HepG2 (cell line): Measurements from ENCODE around the gene RPL19. TPM values are rescaled to one million over a fixed set of nuclear protein-coding genes. Genes with fewer than 3 reads are reported as not detected.

ENCODE experiments used
- ATAC-seq: fragments of 200-7000 bp; cut with Tn5 transposase; 3 replicates; pipeline ENCODE4 v1.9.1; 2020; ENCODE audit warnings: mild to moderate bottlenecking, moderate library complexity
- BruUV-seq: library from RNA; stranded (reverse); fragments of 400-500 nt; replicated peaks from 2 replicates; lab custom pipeline; 2021; lab: Mats Ljungman, UMichigan
- CTCF ChIA-PET: fragments of 300-600 bp; formaldehyde crosslinking; extraction: SDS; loops from one replicate; lab custom pipeline; 2021; ENCODE audit warnings: low total read pairs, inconsistent platforms, low intra/inter-chr PET ratio; lab: Yijun Ruan, JAX
- POLR2A ChIA-PET: fragments of 350-600 bp; sonication (Branson Sonifier 250); formaldehyde crosslinking; loops from one replicate; lab custom pipeline; 2020; ENCODE audit warnings: antibody characterized with exemption, inconsistent platforms; lab: Yijun Ruan, JAX
- DNase-seq: peaks from one replicate; pipeline ENCODE4 v3.0.0-alpha.2; 2015; ENCODE audit warnings: low spot score
- FAIRE-seq: peaks from 3 replicates; lab custom pipeline; 2011; peaks lifted over from hg19 to GRCh38; lab: Jason Lieb, UNC
- H2AFZ ChIP-seq: one replicate; pipeline ENCODE4 v1.6.1; 2011; ENCODE audit warnings: low read length, inconsistent platforms
- H3K27ac ChIP-seq: fragments of 300-600 bp; 3 replicates; pipeline ENCODE4 v1.8.0; 2011; ENCODE audit warnings: mixed run types, mild to moderate bottlenecking, mixed read lengths, low read length, inconsistent platforms; ENCODE audit not compliant: insufficient read depth; ENCODE audit errors: extremely low read length
- H3K27me3 ChIP-seq, 2 experiments: fragments of 200-600 bp in 1 of 2; 2 replicates in 1 of 2; 3 replicates in 1 of 2; pipeline versions ENCODE4 v1.6.0 to v1.8.0; 2011; ENCODE audit warnings: low read length in 2 of 2, mild to moderate bottlenecking in 2 of 2, moderate library complexity in 2 of 2, inconsistent platforms in 1 of 2; ENCODE audit not compliant: insufficient read depth in 2 of 2, control insufficient read depth in 1 of 2
- H3K36me3 ChIP-seq, 2 experiments: fragments of 200-600 bp in 1 of 2; replicated peaks in 1 of 2; 2 replicates in 1 of 2; 3 replicates in 1 of 2; pipeline versions ENCODE4 v1.5.1 to v1.8.0; 2011; ENCODE audit warnings: low read length in 2 of 2, inconsistent platforms in 1 of 2; ENCODE audit not compliant: insufficient read depth in 2 of 2, control insufficient read depth in 1 of 2
- H3K4me1 ChIP-seq: 2 replicates; pipeline ENCODE4 v1.5.1; 2012; ENCODE audit warnings: low read length, inconsistent platforms; ENCODE audit not compliant: insufficient read depth
- H3K4me2 ChIP-seq: 2 replicates; pipeline ENCODE4 v1.6.0; 2011; ENCODE audit warnings: low read depth, low read length, inconsistent platforms
- H3K4me3 ChIP-seq, 3 experiments: fragments of 200-600 bp in 1 of 3; sonication (generic), shearing (Covaris generic) in 1 of 3; replicated peaks in 1 of 3; 2 replicates each; pipeline ENCODE4 v1.5.1; 2011 to 2016; ENCODE audit warnings: low read length in 3 of 3, inconsistent platforms in 2 of 3, low read depth in 2 of 3, mild to moderate bottlenecking in 2 of 3, control low read depth in 1 of 3, mixed read lengths in 1 of 3; ENCODE audit not compliant: insufficient read depth in 1 of 3
- H3K79me2 ChIP-seq: one replicate; pipeline ENCODE4 v1.6.1; 2011; ENCODE audit warnings: low read length, inconsistent platforms; ENCODE audit not compliant: insufficient read depth
- H3K9ac ChIP-seq: 2 replicates; pipeline ENCODE4 v1.6.0; 2011; ENCODE audit warnings: mild to moderate bottlenecking, low read depth, low read length, inconsistent platforms; ENCODE audit not compliant: insufficient read depth
- H3K9me3 ChIP-seq: 2 replicates; pipeline ENCODE4 v1.5.1; 2012; ENCODE audit warnings: mild to moderate bottlenecking, low read length
- H4K20me1 ChIP-seq: 2 replicates; pipeline ENCODE4 v1.6.0; 2011; ENCODE audit warnings: inconsistent platforms, mild to moderate bottlenecking, low read length, moderate library complexity; ENCODE audit not compliant: insufficient read depth
- ERF ChIP-seq: IDR thresholded peaks from 2 replicates; pipeline ENCODE4 v1.6.1; 2018; ENCODE audit warnings: missing biosample characterization, missing genetic modification reagents
- HDAC1 ChIP-seq: sonication (generic); formaldehyde crosslinking; IDR thresholded peaks from 2 replicates; pipeline ENCODE4 v1.5.1; 2020; ENCODE audit warnings: mild to moderate bottlenecking, missing genetic modification reagents
- HNRNPUL1 ChIP-seq: fragments of 200-400 bp; formaldehyde crosslinking; IDR thresholded peaks from 2 replicates; pipeline ENCODE4 v1.6.1; 2017; ENCODE audit warnings: low read depth, mild to moderate bottlenecking, low read length, moderate library complexity
- NFYB ChIP-seq: sonication (generic); formaldehyde crosslinking; IDR thresholded peaks from 2 replicates; pipeline ENCODE4 v1.4.0; 2020; ENCODE audit warnings: missing genetic modification reagents
- POLR2A ChIP-seq, 2 experiments: IDR thresholded peaks; 2 replicates each; pipeline ENCODE4 v1.6.1; 2011; ENCODE audit warnings: low read depth in 2 of 2, low read length in 2 of 2, mild to moderate bottlenecking in 1 of 2, moderate library complexity in 1 of 2; ENCODE audit not compliant: insufficient read depth in 1 of 2
- SIX4 ChIP-seq: sonication (generic); formaldehyde crosslinking; IDR thresholded peaks from 2 replicates; pipeline ENCODE4 v1.4.0; 2020; ENCODE audit warnings: missing genetic modification reagents
- SMAD3 ChIP-seq: sonication (generic); formaldehyde crosslinking; IDR thresholded peaks from 2 replicates; pipeline ENCODE4 v1.4.0; 2020; ENCODE audit warnings: missing genetic modification reagents
- SMARCE1 ChIP-seq: fragments of 450-650 bp; IDR thresholded peaks from 2 replicates; pipeline ENCODE4 v1.6.1; 2017; ENCODE audit warnings: borderline replicate concordance
- SMYD3 ChIP-seq: sonication (generic); formaldehyde crosslinking; IDR thresholded peaks from 2 replicates; pipeline ENCODE4 v1.8.1; 2023; ENCODE audit warnings: mild to moderate bottlenecking, missing genetic modification reagents
- SRF ChIP-seq: IDR thresholded peaks from 2 replicates; pipeline ENCODE4 v1.6.1; 2011; ENCODE audit warnings: mild to moderate bottlenecking, low read depth, low read length, moderate library complexity
- ZBTB7B ChIP-seq: sonication (generic); formaldehyde crosslinking; IDR thresholded peaks from 2 replicates; pipeline ENCODE4 v1.4.0; 2020; ENCODE audit warnings: missing genetic modification reagents
- ZIK1 ChIP-seq: sonication (generic); formaldehyde crosslinking; IDR thresholded peaks from 2 replicates; pipeline ENCODE4 v1.5.0; 2020; ENCODE audit warnings: mild to moderate bottlenecking, low read depth, missing genetic modification reagents, borderline replicate concordance
- ZNF329 ChIP-seq: sonication (generic); formaldehyde crosslinking; IDR thresholded peaks from 2 replicates; pipeline ENCODE4 v1.9.0; 2021; ENCODE audit warnings: low read depth, mild to moderate bottlenecking, missing genetic modification reagents
- ZNF510 ChIP-seq: sonication (generic); formaldehyde crosslinking; IDR thresholded peaks from 2 replicates; pipeline ENCODE4 v1.4.0; 2020; ENCODE audit warnings: low read depth, mild to moderate bottlenecking, missing genetic modification reagents
- ZNF772 ChIP-seq: sonication (generic); formaldehyde crosslinking; IDR thresholded peaks from 2 replicates; pipeline ENCODE4 v1.5.0; 2020; ENCODE audit warnings: mild to moderate bottlenecking, missing genetic modification reagents
- ZSCAN9 ChIP-seq: IDR thresholded peaks from 2 replicates; pipeline ENCODE4 v1.6.1; 2016; ENCODE audit warnings: borderline replicate concordance
- WGBS: methylation state at CpG from one replicate; pipeline ENCODE4 v1.1.6; 2017; ENCODE audit warnings: low lambda C conversion rate; 5-methylcytosine and 5-hydroxymethylcytosine counted together
- in situ Hi-C: cut with HindIII; loops from 2 replicates; pipeline ENCODE4 v1.10.0; 2017; ENCODE audit warnings: low pct_unique_long_range_greater_than_20kb; ENCODE audit not compliant: extremely low pct_ligation_motif_present
- intact Hi-C: fragments of 100-400 bp; cut with micrococcal nuclease; formaldehyde crosslinking; loops from one replicate; pipeline ENCODE4 v1.10.0; 2022; ENCODE audit not compliant: unreplicated experiment
- polyA plus RNA-seq, 8 experiments: library from polyadenylated mRNA; depleted of rRNA in 3 of 8; stranded (reverse) in 7 of 8; unstranded in 1 of 8; fragments of >200 nt; fragmentation: Illumina TruSeq in 4 of 8; extraction: Trizol in 4 of 8; gene quantifications; 2 replicates each; pipeline versions ENCODE4 v1.2.1 to v1.2.3, GENCODE V29; 2011 to 2016; ENCODE audit warnings: low read depth in 4 of 8, missing spikeins in 1 of 8, mixed read lengths in 1 of 8; ENCODE audit not compliant: insufficient read depth in 1 of 8
- total RNA-seq, 5 experiments: library from RNA; depleted of rRNA; stranded (reverse); fragments of >200 nt; fragmentation: Illumina TruSeq; extraction: Trizol; gene quantifications; 2 replicates each; pipeline ENCODE4 v1.2.3, GENCODE V29; 2016; ENCODE audit warnings: low read depth in 1 of 5
- TF ChIP-seq, protein P1 (sequence below): IDR thresholded peaks from 2 replicates; pipeline ENCODE4 v1.6.1; 2012; ENCODE audit warnings: low read depth, low read length, improper control_type of control experiment
- TF ChIP-seq, protein P2 (sequence below): sonication (generic); formaldehyde crosslinking; IDR thresholded peaks from 2 replicates; pipeline ENCODE4 v1.8.1; 2023; ENCODE audit warnings: mild to moderate bottlenecking, missing genetic modification reagents

Gene RPL19
- total and polyA plus RNA-seq, 2 of the 13 experiments (the other 11 are each of a cell fraction or from before 2014, with no cell fraction given), result 2,522 to 2,768 TPM

DNA sequence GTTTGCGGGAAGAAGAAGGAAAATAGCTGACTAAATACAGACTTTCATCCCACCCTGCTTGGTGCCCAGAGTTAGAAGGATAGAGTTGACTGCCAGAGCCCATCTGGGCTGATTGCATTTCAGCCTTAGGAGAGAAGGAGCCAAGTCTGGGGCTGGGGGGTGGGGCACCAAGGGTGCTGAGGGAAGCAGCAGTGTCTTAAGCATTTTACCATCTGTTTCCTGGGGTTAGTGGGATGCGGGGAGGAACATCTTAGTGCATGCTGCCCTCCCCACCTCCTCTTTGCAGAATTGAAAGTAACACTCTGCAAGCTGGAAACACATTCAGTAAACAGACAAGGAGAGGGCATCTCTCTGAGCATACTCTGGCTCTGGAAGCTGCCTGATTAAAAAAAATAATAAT lies 32.6 kb upstream of the RPL19 start:
- ChIA-PET POLR2A (interaction anchor here (0.6 kb wide), 1 partner anchor 183 kb away, joined by 3 read pairs; no protein-coding TSS in a partner anchor), CTCF (no interaction called here)
- no peak overlapping the region for H3K9ac ChIP-seq
- intact Hi-C loops (no loop called here), in situ Hi-C loops (loop anchor here (25.0 kb wide), 1 partner anchor 405 kb away; the partner anchor contains the start of gene PSMB3)
- H3K27me3 ChIP-seq, result peaks cover 4 to 27% of the 10 kb centered on the region in 2 experiments; a peak in 4 of 5 replicates
- H3K79me2 ChIP-seq, result no peaks in the 10 kb centered on the region
- WGBS, result 52% methylated on average over 2 of the region's 2 CpGs
- H3K36me3 ChIP-seq, result no peaks in the 10 kb centered on the region
- no peak for ATAC-seq
- H3K27ac ChIP-seq, result no peak overlapping the region
- peaks cover 14% of the 10 kb centered on the region; the same call in 1 of the 2 replicates for H3K4me1 ChIP-seq
- FAIRE-seq, result no peak
- no peak for DNase-seq
- no peak overlapping the region for H3K4me2 ChIP-seq
- no peaks in the 10 kb centered on the region for H4K20me1 ChIP-seq
- H3K4me3 ChIP-seq, result no peak overlapping the region
- TF ChIP-seq, protein P1, sequence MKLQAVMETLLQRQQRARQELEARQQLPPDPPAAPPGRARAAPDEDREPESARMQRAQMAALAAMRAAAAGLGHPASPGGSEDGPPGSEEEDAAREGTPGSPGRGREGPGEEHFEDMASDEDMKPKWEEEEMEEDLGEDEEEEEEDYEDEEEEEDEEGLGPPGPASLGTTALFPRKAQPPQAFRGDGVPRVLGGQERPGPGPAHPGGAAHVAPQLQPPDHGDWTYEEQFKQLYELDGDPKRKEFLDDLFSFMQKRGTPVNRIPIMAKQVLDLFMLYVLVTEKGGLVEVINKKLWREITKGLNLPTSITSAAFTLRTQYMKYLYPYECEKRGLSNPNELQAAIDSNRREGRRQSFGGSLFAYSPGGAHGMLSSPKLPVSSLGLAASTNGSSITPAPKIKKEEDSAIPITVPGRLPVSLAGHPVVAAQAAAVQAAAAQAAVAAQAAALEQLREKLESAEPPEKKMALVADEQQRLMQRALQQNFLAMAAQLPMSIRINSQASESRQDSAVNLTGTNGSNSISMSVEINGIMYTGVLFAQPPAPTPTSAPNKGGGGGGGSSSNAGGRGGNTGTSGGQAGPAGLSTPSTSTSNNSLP, result no peak
- no peak for TF ChIP-seq ZNF329 (CRISPR knock-in tag)
- TF ChIP-seq HDAC1 (CRISPR knock-in tag), result no peak
- no peak for TF ChIP-seq SMARCE1
- no peak for TF ChIP-seq ZIK1 (CRISPR knock-in tag)
- TF ChIP-seq ZNF772 (CRISPR knock-in tag), result no peak
- TF ChIP-seq POLR2A (IDR thresholded peaks at IDR 0.05; ENCODE audit: insufficient read depth in 1 of 2, low read depth in 2 of 2, low read length in 2 of 2), result no peak
- TF ChIP-seq ZSCAN9 (CRISPR knock-in tag), result no peak
- no peak for TF ChIP-seq ERF (CRISPR knock-in tag)
- no peak for TF ChIP-seq ZNF510
- TF ChIP-seq, protein P2, sequence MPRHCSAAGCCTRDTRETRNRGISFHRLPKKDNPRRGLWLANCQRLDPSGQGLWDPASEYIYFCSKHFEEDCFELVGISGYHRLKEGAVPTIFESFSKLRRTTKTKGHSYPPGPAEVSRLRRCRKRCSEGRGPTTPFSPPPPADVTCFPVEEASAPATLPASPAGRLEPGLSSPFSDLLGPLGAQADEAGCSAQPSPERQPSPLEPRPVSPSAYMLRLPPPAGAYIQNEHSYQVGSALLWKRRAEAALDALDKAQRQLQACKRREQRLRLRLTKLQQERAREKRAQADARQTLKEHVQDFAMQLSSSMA (CRISPR knock-in tag), result no peak
- no peak for TF ChIP-seq SIX4 (CRISPR knock-in tag)
- TF ChIP-seq SMAD3 (CRISPR knock-in tag), result no peak
- no peak for TF ChIP-seq HNRNPUL1
- TF ChIP-seq NFYB (CRISPR knock-in tag), result no peak
- no peak for TF ChIP-seq SRF
- TF ChIP-seq ZBTB7B, result no peak
- no peak for TF ChIP-seq SMYD3
- no peaks in the 10 kb centered on the region for H3K9me3 ChIP-seq
- BruUV-seq, result no TSS peak
- H2AFZ ChIP-seq, result no peak overlapping the region
